ENCODE measurements around the gene REPS1. TPM values are rescaled to one million over a fixed set of nuclear protein-coding genes. Genes with fewer than 3 reads are reported as not detected.

The REPS1 gene
- total and polyA plus RNA-seq, 2 donors (not counting 1 experiment from before 2014, with no cell fraction given): 38.1 to 57.1 TPM

DNA sequence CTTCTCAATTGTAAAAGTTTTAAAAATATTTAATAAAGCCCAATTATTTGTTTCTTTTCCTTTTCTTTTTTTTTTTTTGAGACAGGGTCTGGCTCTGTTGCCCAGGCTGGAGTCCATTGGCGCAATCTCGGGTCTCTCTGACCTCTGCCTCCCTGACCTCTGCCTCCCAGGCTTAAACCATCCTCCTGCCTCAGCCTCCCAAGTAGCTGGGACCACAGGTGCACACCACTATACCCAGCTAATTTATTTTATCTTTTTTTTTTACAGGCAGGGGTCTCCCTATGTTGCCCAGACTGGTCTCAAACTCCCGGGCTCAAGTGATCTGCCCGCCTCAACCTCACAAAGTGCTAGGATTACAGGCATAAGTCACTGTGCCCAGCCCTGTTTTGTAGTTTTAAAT lies 9.8 kb downstream of the REPS1 start:
- WGBS (ENCODE audit: insufficient coverage): 100% methylated on average over 2 of the region's 4 CpGs
- Histone ChIP-seq H3K27ac (ENCODE audit: low read length in 2 of 2) (no peak overlapping the region), H3K9me3 (ENCODE audit: control extremely low read depth in 1 of 3, control insufficient read depth in 2 of 3, insufficient read depth in 1 of 3, low read length in 2 of 3) (no peaks in the 10 kb centered on the region), H3K36me3 (replicated peaks in 1 of 2; ENCODE audit: control extremely low read depth in 1 of 2, control insufficient read depth in 1 of 2, extremely low read depth in 1 of 2, insufficient read depth in 2 of 2, low read length in 1 of 2) (peaks cover 0 to 2% of the 10 kb centered on the region in 2 experiments), H3K27me3 (replicated peaks in 1 of 4; ENCODE audit: control extremely low read depth in 1 of 4, control insufficient read depth in 3 of 4, insufficient read depth in 4 of 4, low read length in 3 of 4) (no peaks in the 10 kb centered on the region), H3K9ac (ENCODE audit: low read length) (no peak overlapping the region), H4K20me1 (ENCODE audit: control insufficient read depth, insufficient read depth, low read length, poor library complexity, severe bottlenecking) (peaks cover 51% of the 10 kb centered on the region), H3K4me3 (ENCODE audit: control extremely low read depth in 1 of 5, extremely low read depth in 1 of 5, insufficient read depth in 1 of 5, low read depth in 2 of 5, low read length in 4 of 5) (no peak overlapping the region), H3K79me2 (ENCODE audit: control insufficient read depth, insufficient read depth, low read length) (peaks cover 99% of the 10 kb centered on the region), H3K4me1 (ENCODE audit: control insufficient read depth in 2 of 2, insufficient read depth in 2 of 2, low read length in 2 of 2) (peaks cover 8 to 13% of the 10 kb centered on the region in 2 donors), H2AFZ (ENCODE audit: insufficient read depth, low read depth, low read length, poor library complexity, severe bottlenecking) (no peak overlapping the region), H3K4me2 (replicated peaks; ENCODE audit: low read depth, low read length, poor library complexity, severe bottlenecking) (no peak overlapping the region)
- CTCF ChIA-PET: no interaction called here
- no peaks in the 10 kb centered on the region for H3K27me3 Mint-ChIP-seq
- no peak overlapping the region for H3K4me3 Mint-ChIP-seq
- intact Hi-C loops (cut with micrococcal nuclease): no loop called here
- TF ChIP-seq EZH2 (IDR thresholded peaks at IDR 0.05; ENCODE audit: borderline replicate concordance, insufficient read depth, low read depth, low read length, poor library complexity, severe bottlenecking): no peak
- TF ChIP-seq, protein P1, sequence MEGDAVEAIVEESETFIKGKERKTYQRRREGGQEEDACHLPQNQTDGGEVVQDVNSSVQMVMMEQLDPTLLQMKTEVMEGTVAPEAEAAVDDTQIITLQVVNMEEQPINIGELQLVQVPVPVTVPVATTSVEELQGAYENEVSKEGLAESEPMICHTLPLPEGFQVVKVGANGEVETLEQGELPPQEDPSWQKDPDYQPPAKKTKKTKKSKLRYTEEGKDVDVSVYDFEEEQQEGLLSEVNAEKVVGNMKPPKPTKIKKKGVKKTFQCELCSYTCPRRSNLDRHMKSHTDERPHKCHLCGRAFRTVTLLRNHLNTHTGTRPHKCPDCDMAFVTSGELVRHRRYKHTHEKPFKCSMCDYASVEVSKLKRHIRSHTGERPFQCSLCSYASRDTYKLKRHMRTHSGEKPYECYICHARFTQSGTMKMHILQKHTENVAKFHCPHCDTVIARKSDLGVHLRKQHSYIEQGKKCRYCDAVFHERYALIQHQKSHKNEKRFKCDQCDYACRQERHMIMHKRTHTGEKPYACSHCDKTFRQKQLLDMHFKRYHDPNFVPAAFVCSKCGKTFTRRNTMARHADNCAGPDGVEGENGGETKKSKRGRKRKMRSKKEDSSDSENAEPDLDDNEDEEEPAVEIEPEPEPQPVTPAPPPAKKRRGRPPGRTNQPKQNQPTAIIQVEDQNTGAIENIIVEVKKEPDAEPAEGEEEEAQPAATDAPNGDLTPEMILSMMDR (IDR thresholded peaks at IDR 0.05): no peak
- no peak for DNase-seq
- POLR2A ChIA-PET: interaction anchor here (0.6 kb wide), 1 partner anchor 170 kb away, joined by 3 read pairs; no protein-coding TSS in a partner anchor
- no peak overlapping the region for H3K27ac Mint-ChIP-seq
- H3K9me3 Mint-ChIP-seq (ENCODE audit: insufficient read depth): no peaks in the 10 kb centered on the region
- ATAC-seq (ENCODE audit: low read depth): no peak
- H3K4me1 Mint-ChIP-seq: peaks cover 61% of the 10 kb centered on the region

DNA sequence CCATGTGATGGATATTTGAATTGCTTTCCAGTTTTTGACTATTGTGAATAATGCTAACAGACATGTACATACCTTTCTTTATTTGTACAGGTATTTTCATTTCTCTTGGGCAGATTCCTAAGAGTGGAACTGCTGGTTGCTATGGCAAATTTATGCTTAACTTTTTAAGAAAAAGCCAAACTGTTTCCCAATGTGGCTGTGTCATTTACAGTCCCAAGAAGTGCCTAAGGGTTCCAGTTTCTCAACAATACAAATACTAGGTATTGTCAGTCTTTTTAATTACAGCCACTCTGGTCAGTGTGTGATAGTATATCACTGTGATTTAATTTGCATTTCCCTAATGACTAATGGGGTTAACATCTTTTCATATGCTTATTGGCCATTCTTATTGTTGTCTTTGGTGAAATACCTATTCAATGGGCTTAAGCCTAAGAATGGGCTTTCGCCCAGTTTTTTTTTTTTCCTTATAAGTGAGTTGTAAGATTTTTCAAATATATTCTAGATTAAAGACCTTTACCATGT lies 10.3 kb downstream of the REPS1 start:
- Mint-ChIP-seq H3K9me3 (ENCODE audit: insufficient read depth) (no peaks in the 10 kb centered on the region), H3K4me1 (peaks cover 66% of the 10 kb centered on the region), H3K27me3 (no peaks in the 10 kb centered on the region), H3K27ac (no peak overlapping the region), H3K4me3 (no peak overlapping the region)
- Histone ChIP-seq H3K36me3 (replicated peaks in 1 of 2; ENCODE audit: control extremely low read depth in 1 of 2, control insufficient read depth in 1 of 2, extremely low read depth in 1 of 2, insufficient read depth in 2 of 2, low read length in 1 of 2) (peaks cover 0 to 2% of the 10 kb centered on the region in 2 experiments), H3K9me3 (ENCODE audit: control extremely low read depth in 1 of 3, control insufficient read depth in 2 of 3, insufficient read depth in 1 of 3, low read length in 2 of 3) (no peaks in the 10 kb centered on the region), H3K27ac (ENCODE audit: low read length in 2 of 2) (no peak overlapping the region), H3K4me1 (ENCODE audit: control insufficient read depth in 2 of 2, insufficient read depth in 2 of 2, low read length in 2 of 2) (peaks cover 12 to 13% of the 10 kb centered on the region in 2 donors), H2AFZ (ENCODE audit: insufficient read depth, low read depth, low read length, poor library complexity, severe bottlenecking) (no peak overlapping the region), H3K4me3 (ENCODE audit: control extremely low read depth in 1 of 5, extremely low read depth in 1 of 5, insufficient read depth in 1 of 5, low read depth in 2 of 5, low read length in 4 of 5) (no peak overlapping the region), H4K20me1 (ENCODE audit: control insufficient read depth, insufficient read depth, low read length, poor library complexity, severe bottlenecking) (peaks cover 56% of the 10 kb centered on the region), H3K4me2 (replicated peaks; ENCODE audit: low read depth, low read length, poor library complexity, severe bottlenecking) (no peak overlapping the region), H3K79me2 (ENCODE audit: control insufficient read depth, insufficient read depth, low read length) (peaks cover 99% of the 10 kb centered on the region), H3K27me3 (replicated peaks in 1 of 4; ENCODE audit: control extremely low read depth in 1 of 4, control insufficient read depth in 3 of 4, insufficient read depth in 4 of 4, low read length in 3 of 4) (no peaks in the 10 kb centered on the region), H3K9ac (ENCODE audit: low read length) (no peak overlapping the region)
- CTCF ChIA-PET: no interaction called here
- ATAC-seq (ENCODE audit: low read depth) (no peak), DNase-seq (no peak)
- POLR2A ChIA-PET: interaction anchor here (0.6 kb wide), 1 partner anchor 171 kb away, joined by 3 read pairs; no protein-coding TSS in a partner anchor
- intact Hi-C loops (cut with micrococcal nuclease): no loop called here
- no peak for TF ChIP-seq EZH2 (IDR thresholded peaks at IDR 0.05; ENCODE audit: borderline replicate concordance, insufficient read depth, low read depth, low read length, poor library complexity, severe bottlenecking)
- TF ChIP-seq, protein P1 (IDR thresholded peaks at IDR 0.05): no peak
- no CpG with 5 or more reads among the region's 1 CpG for whole genome bisulfite sequencing (ENCODE audit: insufficient coverage)
